GM18951 (cell line): Measurements from ENCODE around the gene RNGTT.

Source experiments
- POLR2A ChIP-seq: IDR thresholded peaks from 4 replicates; pipeline ENCODE4 v1.6.1; 2011; ENCODE audit warnings: mild to moderate bottlenecking; ENCODE audit not compliant: insufficient read length, insufficient read depth; ENCODE audit errors: extremely low read depth
- in situ Hi-C: fragments of 300-500 bp; cut with MboI; formaldehyde crosslinking; loops from one replicate; pipeline ENCODE4 v1.12.0; 2022; ENCODE audit warnings: low sequenced_read_pairs, mixed read lengths, inconsistent platforms; ENCODE audit not compliant: unreplicated experiment

Gene RNGTT

DNA sequence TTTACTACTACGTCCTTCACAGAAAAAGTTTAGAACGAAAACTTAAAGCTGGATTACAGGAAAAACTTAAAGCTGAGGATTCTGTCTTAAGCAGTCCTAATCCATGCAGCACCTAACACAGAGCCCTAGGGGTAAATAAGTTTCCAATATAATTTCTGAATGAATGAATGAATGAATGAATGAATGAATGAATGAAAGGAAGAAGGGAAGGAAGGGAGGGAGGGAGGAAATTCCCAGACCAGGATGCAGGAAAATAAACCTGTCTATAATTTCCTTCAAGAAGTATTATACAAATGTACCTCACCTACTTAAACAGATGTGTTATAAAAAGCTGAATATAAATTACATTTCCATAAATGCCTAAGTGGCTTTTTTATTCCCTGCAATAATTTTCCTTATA, 83.4 kb downstream of the RNGTT start:
- no peak for TF ChIP-seq POLR2A

GRCh38 chr6:88877893-88878292, 85.5 kb downstream of the RNGTT start:
- no peak for TF ChIP-seq POLR2A
- in situ Hi-C loops: no loop called here

More for the DNA sequence above, 83.4 kb downstream of the RNGTT start:
- in situ Hi-C loops: no loop called here

DNA sequence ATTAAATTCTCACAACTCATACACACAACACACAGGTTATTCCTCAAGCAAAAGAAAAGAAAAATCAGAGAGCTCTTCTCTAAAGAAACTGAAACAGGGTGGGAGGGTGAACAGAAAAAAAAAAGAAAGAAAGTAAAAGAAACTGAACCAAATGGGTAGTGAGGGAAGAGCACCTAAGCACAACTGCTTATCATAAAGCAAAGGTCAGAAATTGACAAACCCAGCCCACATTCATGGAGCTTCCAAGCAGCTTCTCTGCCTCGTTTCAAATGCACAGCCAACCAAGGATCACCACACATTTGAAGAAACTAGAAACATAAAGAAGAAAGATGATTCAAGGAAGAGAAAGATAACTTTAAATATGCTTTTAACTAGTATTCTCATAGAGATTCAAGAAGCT, 90.5 kb downstream of the RNGTT start:
- in situ Hi-C loops: loop anchor here (25.0 kb wide), 2 partner anchors 936 to 1486 kb away; no protein-coding TSS in a partner anchor
- no peak for TF ChIP-seq POLR2A

DNA sequence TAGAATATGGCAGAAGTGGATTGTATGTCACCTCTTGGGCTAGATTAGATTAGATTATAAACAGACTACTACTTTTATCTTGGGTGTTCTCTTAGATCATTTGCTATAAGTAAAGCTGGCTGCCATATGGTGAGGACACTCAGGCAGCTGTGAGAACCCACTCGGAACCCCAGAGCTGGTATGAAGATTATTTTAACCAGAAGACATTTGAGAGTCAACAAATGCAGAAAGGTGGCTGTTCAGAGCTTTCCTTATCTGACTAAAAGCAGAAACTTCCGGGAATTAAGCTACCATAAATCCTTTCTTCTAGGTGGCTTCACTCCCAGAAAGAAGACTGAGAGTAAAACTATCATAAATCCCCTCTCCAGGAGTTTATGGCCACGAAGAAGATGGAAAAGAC, 91.9 kb downstream of the RNGTT start:
- no peak for TF ChIP-seq POLR2A
- in situ Hi-C loops: loop anchor here (25.0 kb wide), 2 partner anchors 934 to 1484 kb away; no protein-coding TSS in a partner anchor

DNA sequence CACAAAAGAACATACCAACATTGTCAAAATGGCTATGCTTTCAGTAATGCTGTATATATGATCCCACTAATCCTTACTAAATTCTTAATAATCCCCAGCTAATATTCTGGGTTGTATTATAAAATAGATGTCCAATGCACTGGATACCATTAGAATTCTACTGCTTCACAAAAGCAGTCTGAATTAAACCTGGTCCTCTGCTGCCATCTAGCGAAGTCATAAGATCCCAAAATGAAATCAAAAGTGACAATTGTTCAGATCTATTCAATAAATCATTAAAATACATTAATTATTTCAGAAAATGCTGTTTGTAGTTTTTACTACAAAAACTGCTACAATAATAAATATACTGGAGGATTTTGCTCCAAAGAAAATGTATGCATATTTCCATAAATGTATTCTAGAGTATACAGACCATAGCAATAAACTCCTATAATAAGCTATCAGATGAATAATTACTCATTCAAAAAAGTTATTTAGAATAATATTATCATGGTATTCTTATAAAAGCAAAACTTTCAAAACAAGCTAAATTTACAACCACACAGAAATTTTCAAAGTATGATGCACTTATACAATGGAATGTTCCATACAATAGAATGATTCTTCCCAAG, 92.6 kb downstream of the RNGTT start:
- in situ Hi-C loops: loop anchor here (25.0 kb wide), 2 partner anchors 934 to 1484 kb away; no protein-coding TSS in a partner anchor
- no peak for TF ChIP-seq POLR2A

- in situ Hi-C loops: loop anchor here (25.0 kb wide), 2 partner anchors 932 to 1482 kb away; no protein-coding TSS in a partner anchor
- TF ChIP-seq POLR2A: no peak
Observed at GRCh38 chr6:88869263-88870020, 94.0 kb downstream of the RNGTT start.

DNA sequence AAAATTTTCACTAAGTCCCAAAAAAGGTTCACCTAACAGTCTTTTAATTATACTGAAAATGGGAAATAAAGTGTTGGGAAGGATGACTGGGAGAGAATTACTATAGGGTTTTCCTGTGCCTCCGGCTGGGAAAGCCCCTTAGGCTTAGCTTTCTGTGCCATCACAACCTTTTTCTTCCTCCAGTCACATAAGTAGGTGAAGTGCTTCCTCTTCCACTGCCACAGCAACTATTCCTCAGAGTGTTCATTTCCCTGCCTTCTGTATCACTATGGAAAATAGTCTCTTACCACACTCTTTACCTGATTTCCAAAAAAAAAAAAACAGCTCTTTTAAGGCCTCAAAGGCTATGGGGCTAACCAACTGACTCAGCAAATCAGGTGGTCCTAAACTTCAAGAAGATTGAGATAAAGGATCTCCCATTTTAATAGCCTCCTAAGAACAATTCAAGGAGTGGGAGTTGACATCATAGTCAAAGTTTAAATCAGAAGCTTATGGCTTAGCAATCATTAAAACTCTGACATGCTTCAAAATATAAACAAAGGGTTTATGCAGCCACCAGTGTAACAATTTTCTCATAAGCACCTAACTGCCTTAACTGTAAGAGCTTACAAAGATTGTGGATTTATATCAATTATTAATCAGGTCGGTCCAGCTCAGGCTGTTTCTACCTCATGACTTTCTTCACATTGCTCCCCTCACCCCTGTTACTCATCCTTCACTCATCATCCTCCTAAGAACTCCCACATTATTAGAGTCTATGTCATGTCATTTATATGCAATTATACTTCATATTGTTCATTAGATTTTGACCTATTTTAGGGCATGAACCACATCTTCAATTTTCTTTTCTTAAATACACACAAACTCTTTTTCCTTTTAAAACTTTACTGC, 95.3 kb downstream of the RNGTT start:
- in situ Hi-C loops: loop anchor here (25.0 kb wide), 2 partner anchors 931 to 1481 kb away; no protein-coding TSS in a partner anchor
- no peak for TF ChIP-seq POLR2A

GRCh38 chr6:88866856-88867255, 96.6 kb downstream of the RNGTT start:
- TF ChIP-seq POLR2A: no peak
- in situ Hi-C loops: loop anchor here (25.0 kb wide), 2 partner anchors 930 to 1480 kb away; no protein-coding TSS in a partner anchor

DNA sequence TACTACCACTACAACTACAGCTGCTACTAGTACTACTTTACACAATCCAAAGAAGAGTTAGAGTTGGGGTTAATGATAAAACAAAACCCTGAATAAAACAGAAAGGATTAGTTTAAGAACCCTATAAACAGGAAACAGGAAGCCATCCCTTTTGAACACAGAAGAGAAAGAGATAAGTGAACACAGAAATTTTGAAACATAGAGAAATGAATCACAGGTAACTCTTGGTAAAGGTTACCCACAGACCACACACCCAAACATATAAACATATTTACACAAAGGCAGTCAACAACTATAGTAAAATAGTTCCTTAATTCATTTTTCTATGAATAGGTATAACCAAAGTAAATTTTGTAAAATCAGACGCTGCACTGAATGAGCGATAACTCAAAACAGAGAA, 98.1 kb downstream of the RNGTT start:
- TF ChIP-seq POLR2A: no peak
- in situ Hi-C loops: loop anchor here (25.0 kb wide), 2 partner anchors 928 to 1478 kb away; no protein-coding TSS in a partner anchor

DNA sequence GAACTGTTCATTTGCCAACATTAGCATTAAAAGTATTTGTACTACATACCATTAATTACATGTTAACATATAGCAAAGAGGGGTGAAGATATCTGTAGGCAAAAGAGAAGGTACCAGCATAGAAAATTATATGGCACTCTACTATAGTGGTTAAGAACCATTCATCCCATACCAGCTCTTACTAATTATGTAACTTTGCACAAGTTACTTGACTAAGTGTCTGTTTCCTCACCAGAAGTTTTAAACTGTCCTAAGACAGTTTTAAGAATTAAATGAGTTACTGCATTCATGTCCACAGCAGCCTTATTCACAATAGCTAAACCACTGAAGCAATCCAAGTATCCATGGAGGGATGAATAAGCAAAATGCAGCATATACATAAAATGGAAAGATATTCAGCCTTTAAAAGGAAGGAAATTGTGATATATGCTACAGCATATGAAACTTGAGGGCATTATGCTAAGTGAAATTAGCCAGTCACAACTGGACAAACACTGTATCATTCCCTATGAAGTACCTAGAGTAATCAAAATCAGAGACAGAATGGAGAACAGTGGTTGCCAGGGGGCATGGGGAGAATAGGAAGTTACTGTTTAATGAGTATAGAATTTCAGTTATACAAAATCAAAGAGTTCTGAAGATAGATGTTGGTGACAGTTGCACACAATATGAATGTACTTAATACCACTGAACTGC, 98.9 kb downstream of the RNGTT start:
- in situ Hi-C loops: loop anchor here (25.0 kb wide), 2 partner anchors 927 to 1477 kb away; no protein-coding TSS in a partner anchor
- no peak for TF ChIP-seq POLR2A

GRCh38 chr6:88860310-88860709, 103.1 kb downstream of the RNGTT start:
- TF ChIP-seq POLR2A: no peak
- in situ Hi-C loops: loop anchor here (25.0 kb wide), 2 partner anchors 923 to 1473 kb away; no protein-coding TSS in a partner anchor

GRCh38 chr6:88858455-88858854, 105.0 kb downstream of the RNGTT start:
- in situ Hi-C loops: loop anchor here (25.0 kb wide), 2 partner anchors 921 to 1471 kb away; no protein-coding TSS in a partner anchor
- TF ChIP-seq POLR2A: no peak
